ENCODE results near the gene TADA2B.

- TF ChIP-seq CREB1 (CRISPR knock-in tag; IDR thresholded peaks at IDR 0.05; ENCODE audit: low read depth), result no peak
- no peak for TF ChIP-seq EZH2 (IDR thresholded peaks at IDR 0.05; ENCODE audit: low read depth, unreplicated experiment)
- TF ChIP-seq CTCF (conservative IDR thresholded peaks at IDR 0.05; ENCODE audit: low read depth in 2 of 2), result no peak
- TF ChIP-seq EZH2phosphoT487 (IDR thresholded peaks at IDR 0.05; ENCODE audit: unreplicated experiment), result no peak
- no peak for TF ChIP-seq STAT1 (IDR thresholded peaks at IDR 0.05; ENCODE audit: unreplicated experiment)
- no peak for TF ChIP-seq REST (IDR thresholded peaks at IDR 0.05; ENCODE audit: unreplicated experiment)
- TF ChIP-seq POLR2AphosphoS5 (IDR thresholded peaks at IDR 0.05; ENCODE audit: low read depth), result no peak
Observed at GRCh38 chr4:7018281-7018680, 24.9 kb upstream of the TADA2B start.

All from GM23338 (cell line).